ENCODE measurements around the gene SLC8A3. TPM values are rescaled to one million over a fixed set of nuclear protein-coding genes. Genes with fewer than 3 reads are reported as not detected.

SLC8A3 gene
- total and polyA plus RNA-seq, 2 donors from 2014 or later = 0.98 TPM; not detected in 1

DNA sequence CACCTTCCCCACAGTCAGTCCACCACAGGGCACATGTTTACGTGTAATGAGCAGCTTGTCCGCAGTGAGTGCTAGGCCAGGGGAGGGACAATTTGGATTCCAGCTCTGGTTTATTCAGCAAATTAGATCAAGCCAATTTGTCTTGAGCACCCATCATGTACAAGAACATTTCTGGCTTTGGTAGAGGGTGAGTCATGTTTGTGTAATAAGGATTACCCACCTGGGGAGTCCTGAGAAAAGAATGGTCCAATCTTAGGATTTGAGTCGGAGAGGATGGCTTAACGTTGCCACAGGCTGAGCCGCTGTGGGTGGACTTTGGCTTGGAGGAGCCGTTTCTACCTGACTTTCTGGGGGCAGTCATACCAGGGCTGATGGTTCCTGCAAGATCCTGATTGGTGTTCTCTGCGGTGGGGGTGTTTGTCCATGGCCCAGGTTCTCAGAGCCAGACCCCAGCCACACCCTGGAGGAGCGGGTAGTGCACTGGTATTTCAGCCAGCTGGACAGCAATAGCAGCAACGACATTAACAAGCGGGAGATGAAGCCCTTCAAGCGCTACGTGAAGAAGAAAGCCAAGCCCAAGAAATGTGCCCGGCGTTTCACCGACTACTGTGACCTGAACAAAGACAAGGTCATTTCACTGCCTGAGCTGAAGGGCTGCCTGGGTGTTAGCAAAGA lies 165.8 kb downstream of the SLC8A3 start:
- no peak overlapping the region for H3K4me3 ChIP-seq (ENCODE audit: low read length in 3 of 3)
- no peaks in the 10 kb centered on the region for H3K27me3 ChIP-seq (ENCODE audit: control insufficient read depth, insufficient read depth, low read length)
- no peak overlapping the region for H3K9ac ChIP-seq (ENCODE audit: low read length in 3 of 3)
- peaks cover 0 to 2% (median 0%) of the 10 kb centered on the region in 3 donors for H3K4me1 ChIP-seq (ENCODE audit: control insufficient read depth in 2 of 3, insufficient read depth in 2 of 3, low read depth in 1 of 3, low read length in 3 of 3)
- no peak overlapping the region for H3K27ac ChIP-seq (ENCODE audit: low read depth in 2 of 2, low read length in 2 of 2)
- H3K36me3 ChIP-seq (ENCODE audit: control insufficient read depth in 2 of 3, insufficient read depth in 3 of 3, low read length in 3 of 3) = no peaks in the 10 kb centered on the region
- intact Hi-C loops (cut with DNase I) = no loop called here
- FAIRE-seq (no peak), DNase-seq (no peak)
- H3K9me3 ChIP-seq (ENCODE audit: control insufficient read depth in 2 of 3, insufficient read depth in 1 of 3, low read length in 3 of 3) = no peaks in the 10 kb centered on the region
- TF ChIP-seq, protein P1, sequence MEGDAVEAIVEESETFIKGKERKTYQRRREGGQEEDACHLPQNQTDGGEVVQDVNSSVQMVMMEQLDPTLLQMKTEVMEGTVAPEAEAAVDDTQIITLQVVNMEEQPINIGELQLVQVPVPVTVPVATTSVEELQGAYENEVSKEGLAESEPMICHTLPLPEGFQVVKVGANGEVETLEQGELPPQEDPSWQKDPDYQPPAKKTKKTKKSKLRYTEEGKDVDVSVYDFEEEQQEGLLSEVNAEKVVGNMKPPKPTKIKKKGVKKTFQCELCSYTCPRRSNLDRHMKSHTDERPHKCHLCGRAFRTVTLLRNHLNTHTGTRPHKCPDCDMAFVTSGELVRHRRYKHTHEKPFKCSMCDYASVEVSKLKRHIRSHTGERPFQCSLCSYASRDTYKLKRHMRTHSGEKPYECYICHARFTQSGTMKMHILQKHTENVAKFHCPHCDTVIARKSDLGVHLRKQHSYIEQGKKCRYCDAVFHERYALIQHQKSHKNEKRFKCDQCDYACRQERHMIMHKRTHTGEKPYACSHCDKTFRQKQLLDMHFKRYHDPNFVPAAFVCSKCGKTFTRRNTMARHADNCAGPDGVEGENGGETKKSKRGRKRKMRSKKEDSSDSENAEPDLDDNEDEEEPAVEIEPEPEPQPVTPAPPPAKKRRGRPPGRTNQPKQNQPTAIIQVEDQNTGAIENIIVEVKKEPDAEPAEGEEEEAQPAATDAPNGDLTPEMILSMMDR (IDR thresholded peaks at IDR 0.05; ENCODE audit: borderline replicate concordance, extremely low read depth, insufficient read depth) = no peak

DNA sequence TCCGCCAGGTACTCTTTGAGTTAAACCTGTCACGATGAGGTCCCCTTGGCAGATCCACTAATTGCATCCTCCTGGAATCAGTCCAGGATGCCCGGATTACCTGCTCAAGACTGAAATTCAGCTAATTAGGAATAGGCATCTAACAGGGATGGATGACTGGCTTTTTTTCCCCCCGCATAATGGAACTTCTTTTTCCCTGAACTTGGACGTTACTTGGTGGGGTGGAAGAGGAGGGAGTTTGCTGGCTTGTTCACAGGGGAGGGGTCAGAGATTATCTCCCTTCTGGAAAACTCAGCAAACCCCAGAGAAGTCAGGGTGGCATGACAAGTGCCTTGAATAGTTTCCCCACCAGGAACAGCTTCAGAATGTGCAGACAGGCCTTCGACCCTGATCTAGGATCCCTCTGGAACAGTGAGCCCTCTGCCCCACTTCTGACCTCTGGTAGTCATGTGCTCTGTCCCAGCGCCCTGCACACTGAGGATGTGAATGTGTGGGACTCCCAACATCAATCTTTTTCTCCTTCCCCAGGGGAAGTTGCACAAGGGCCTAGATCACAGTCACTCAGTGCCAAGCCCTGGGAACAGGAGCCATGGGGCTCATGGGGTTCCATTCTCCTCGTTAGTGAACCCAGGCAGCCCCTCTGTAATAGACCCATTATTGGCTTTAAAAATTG lies 167.1 kb downstream of the SLC8A3 start:
- H3K4me3 ChIP-seq (ENCODE audit: low read length in 3 of 3) = no peak overlapping the region
- TF ChIP-seq, protein P1 (IDR thresholded peaks at IDR 0.05; ENCODE audit: borderline replicate concordance, extremely low read depth, insufficient read depth) = no peak
- H3K27me3 ChIP-seq (ENCODE audit: control insufficient read depth, insufficient read depth, low read length) = no peaks in the 10 kb centered on the region
- FAIRE-seq (no peak), DNase-seq (no peak)
- no peak overlapping the region for H3K9ac ChIP-seq (ENCODE audit: low read length in 3 of 3)
- intact Hi-C loops (cut with DNase I) = no loop called here
- no peaks in the 10 kb centered on the region for H3K36me3 ChIP-seq (ENCODE audit: control insufficient read depth in 2 of 3, insufficient read depth in 3 of 3, low read length in 3 of 3)
- peaks cover 0 to 2% (median 0%) of the 10 kb centered on the region in 3 donors for H3K4me1 ChIP-seq (ENCODE audit: control insufficient read depth in 2 of 3, insufficient read depth in 2 of 3, low read depth in 1 of 3, low read length in 3 of 3)
- H3K9me3 ChIP-seq (ENCODE audit: control insufficient read depth in 2 of 3, insufficient read depth in 1 of 3, low read length in 3 of 3) = no peaks in the 10 kb centered on the region
- H3K27ac ChIP-seq (ENCODE audit: low read depth in 2 of 2, low read length in 2 of 2) = no peak overlapping the region

DNA sequence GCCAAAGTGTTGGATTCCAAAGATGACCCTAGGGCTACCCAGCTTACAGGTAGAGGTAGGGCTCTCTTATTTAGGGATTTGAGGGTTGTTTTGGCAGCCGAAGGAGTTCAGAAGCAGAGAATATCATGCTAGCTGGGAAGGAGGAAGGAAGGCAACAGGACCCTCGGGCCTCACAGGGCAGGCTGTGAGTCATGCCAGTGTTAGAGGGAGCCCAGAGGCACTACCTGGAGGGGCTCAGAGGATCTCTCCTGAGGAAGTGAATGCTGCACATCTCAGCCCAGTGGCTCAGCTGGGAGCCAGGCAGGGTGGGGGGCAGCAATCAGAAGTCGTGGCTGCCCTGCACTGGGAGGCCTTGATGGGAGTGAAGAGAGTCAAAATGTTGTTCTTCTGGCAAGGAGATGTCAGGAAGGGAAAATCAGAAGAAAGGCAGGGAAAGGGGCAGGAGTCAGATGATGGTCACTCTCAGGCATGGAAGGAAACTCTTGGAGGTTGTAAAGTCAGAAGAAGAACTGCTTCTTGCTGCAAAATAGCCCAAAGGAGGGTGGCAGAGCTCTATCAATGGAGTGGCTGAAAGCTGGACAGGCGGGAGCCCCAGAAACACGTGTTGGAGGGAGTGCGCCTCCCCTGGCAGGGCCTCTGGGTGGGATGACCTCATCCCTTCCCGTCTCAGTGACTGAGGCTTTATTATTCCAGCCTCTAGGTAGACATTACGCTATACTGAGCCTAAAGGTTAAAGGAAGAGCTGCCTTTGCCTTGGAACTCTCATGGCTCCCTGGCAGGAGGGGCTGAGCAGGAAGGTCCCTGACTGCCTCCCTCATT lies 168.2 kb downstream of the SLC8A3 start:
- intact Hi-C loops (cut with DNase I) = no loop called here
- TF ChIP-seq, protein P1 (IDR thresholded peaks at IDR 0.05; ENCODE audit: borderline replicate concordance, extremely low read depth, insufficient read depth) = no peak

More for the DNA sequence above, 168.2 kb downstream of the SLC8A3 start:
- H3K4me1 ChIP-seq (ENCODE audit: control insufficient read depth in 2 of 3, insufficient read depth in 2 of 3, low read depth in 1 of 3, low read length in 3 of 3) = peaks cover 0 to 2% (median 0%) of the 10 kb centered on the region in 3 donors
- FAIRE-seq (no peak), DNase-seq (no peak)
- no peak overlapping the region for H3K4me3 ChIP-seq (ENCODE audit: low read length in 3 of 3)
- H3K27me3 ChIP-seq (ENCODE audit: control insufficient read depth, insufficient read depth, low read length) = no peaks in the 10 kb centered on the region
- no peak overlapping the region for H3K27ac ChIP-seq (ENCODE audit: low read depth in 2 of 2, low read length in 2 of 2)
- H3K9me3 ChIP-seq (ENCODE audit: control insufficient read depth in 2 of 3, insufficient read depth in 1 of 3, low read length in 3 of 3) = no peaks in the 10 kb centered on the region
- H3K9ac ChIP-seq (ENCODE audit: low read length in 3 of 3) = no peak overlapping the region
- no peaks in the 10 kb centered on the region for H3K36me3 ChIP-seq (ENCODE audit: control insufficient read depth in 2 of 3, insufficient read depth in 3 of 3, low read length in 3 of 3)

All from kidney (tissue), 14 donors.